GM19240 (cell line): ENCODE data around the gene PDE4D.
"Not testable (repeated sequence)": the region's sequence is repeated elsewhere in the genome, so short reads cannot be mapped to it uniquely, and the experiment has no call there.

Experiments used
- DNase-seq: peaks from one replicate; pipeline ENCODE4 v3.0.0; 2011; ENCODE audit warnings: low spot score; ENCODE audit not compliant: insufficient read length

PDE4D gene

DNA sequence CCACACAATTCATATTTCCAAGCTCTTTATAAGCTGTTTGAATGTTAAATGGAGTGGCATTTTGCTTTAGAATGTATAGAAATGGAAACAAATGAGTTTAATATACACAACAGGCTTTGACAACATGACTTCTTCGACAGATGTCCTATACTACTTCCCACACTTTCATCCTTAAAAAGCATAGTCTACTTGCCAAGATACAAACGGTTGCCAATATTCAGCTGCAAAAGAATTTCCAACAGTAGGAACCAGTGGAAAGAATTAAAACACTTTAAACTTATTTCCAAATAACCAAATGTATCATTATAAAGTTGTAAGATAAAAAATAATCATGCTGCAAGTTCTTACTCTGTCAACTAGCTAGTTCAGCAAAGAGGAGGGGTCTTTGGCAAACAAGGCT is 456.4 kb downstream of the PDE4D start:
- DNase-seq = no peak

DNA sequence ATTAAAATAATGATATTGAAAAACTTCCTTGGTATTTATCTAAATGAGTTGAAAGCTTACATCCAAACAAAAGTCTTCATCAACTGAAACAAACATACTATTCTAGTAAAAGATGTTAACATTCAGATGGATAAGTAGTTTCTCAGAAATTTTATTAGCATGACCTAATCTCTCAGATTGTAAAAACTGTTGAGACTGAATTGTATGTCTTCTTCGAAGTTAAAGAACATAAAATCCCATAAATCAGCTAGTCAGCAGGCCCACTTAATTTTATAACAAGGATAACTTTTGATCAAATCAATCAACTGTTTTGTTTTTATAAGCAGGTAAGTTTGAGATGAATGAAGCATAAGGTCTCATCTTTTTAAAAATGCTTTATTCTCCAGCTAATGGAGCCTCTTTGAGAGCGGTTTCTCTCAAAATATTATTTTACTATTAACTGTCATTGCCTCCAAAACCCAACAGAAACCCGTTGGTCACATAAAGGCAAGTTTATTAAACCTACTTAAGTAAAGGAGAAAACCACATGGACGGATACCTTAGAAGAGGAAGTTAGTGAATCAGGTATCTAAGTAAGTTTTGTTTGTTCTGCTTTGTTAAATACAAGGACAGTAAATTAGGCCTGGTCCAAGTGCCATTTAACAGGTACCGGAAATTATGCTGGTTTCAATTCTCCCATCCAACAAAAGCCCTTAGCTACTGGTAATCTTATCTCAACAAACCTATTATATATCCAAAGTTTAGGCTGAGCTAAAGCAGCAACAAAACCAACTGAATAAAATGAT is 457.0 kb downstream of the PDE4D start:
- DNase-seq = no peak

GRCh38 chr5:59433174-59433573 is 460.4 kb downstream of the PDE4D start:
- DNase-seq = no peak

DNA sequence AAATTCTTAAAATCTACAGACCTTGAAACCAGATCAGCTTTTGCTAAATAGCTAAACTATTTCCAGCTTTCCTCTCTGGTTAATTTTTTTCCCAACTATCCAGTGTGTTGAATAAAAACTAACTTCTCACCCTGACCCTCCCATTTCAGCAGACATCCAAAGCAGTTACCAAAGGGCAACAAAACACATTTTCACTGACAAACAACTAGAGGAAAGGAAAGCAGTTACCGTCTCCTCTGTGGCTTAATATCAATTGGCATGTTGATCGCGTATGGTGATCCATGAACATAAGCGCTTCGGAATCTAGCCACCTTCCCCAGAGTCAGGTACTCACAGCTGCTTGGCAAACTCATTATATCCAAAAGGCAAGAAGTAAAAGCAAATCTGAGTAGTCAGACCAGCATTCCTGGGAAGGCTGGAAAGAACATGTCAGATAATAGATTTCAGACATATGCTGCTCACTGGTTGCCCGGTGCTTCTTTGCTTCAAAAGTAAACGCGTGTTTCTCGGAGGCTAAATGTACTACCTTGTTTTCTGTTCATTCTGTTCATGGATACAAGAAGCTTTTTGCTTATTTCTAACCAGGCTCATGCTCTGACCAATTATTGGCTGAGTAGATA is 463.4 kb downstream of the PDE4D start:
- no peak for DNase-seq

GRCh38 chr5:59428391-59428790 is 465.1 kb downstream of the PDE4D start:
- DNase-seq = no peak

- DNase-seq = no peak
Measured at GRCh38 chr5:59424515-59424914, 469.0 kb downstream of the PDE4D start.

DNA sequence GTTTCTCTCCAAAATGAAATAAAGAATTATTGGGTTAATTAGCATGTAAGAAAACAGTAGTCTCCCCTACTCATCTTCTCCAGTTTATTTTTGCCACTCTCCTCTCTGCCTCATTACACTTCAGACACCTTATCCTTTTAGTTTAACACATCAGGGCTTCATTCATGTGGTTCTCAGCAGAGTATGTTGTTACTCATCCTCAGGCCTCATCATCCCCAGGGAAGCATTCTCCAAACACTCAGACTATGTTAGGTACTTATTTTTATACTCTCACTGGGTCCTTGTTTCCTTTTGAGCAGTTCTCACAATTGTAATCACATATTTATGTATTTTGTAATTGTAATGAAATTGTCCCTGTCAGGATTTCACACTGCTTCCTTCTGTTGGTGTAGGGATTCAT is 470.5 kb downstream of the PDE4D start:
- DNase-seq = no peak

GRCh38 chr5:59421986-59422941 is 471.3 kb downstream of the PDE4D start:
- DNase-seq = no peak

- DNase-seq = no peak
Measured at GRCh38 chr5:59420596-59420995, 472.9 kb downstream of the PDE4D start.

GRCh38 chr5:59418808-59419207 is 474.7 kb downstream of the PDE4D start:
- DNase-seq = no peak

DNA sequence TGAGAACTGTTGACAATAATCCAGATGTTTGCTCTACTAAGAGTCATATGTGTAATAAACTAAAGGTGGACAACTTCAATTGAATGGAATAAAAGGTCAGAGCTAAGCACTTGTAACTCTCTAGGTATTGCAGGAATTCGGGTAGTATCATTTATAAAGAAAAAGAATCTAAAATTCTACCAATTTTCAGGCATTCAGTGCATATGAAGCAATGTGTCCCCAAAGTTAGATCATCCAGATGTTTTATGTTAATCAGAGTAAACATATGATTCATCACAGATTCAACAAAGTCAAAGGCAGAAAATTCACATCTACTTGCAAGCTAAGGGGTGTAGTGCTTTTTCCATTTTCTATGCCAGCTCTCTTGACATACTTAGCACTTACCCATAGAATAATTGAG is 477.1 kb downstream of the PDE4D start:
- DNase-seq = no peak

GRCh38 chr5:59416026-59416425 is 477.5 kb downstream of the PDE4D start:
- no peak for DNase-seq

- no peak for DNase-seq
Measured at GRCh38 chr5:59412428-59412827, 481.1 kb downstream of the PDE4D start.

- DNase-seq = not testable (repeated sequence)
Measured at GRCh38 chr5:59408997-59409396, 484.5 kb downstream of the PDE4D start.

DNA sequence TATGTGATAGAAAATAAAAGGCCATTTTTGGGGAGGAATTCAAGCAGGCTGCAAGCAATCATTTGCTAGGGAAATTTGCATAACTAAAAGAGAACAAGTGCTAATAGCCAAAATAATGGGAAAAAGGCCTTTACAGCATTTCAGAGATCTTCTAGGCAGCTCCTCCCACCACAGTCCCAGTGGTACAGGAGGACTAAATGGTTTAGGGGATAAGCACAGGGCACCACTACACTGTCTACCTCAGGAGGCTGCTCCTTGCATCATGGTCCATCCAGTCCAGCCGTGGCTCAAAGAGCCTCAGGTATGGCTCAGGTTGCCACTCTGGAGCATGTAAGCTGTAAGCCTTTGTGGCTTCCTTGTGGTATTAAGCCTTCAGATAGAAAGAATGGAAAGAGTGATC is 485.6 kb downstream of the PDE4D start:
- no peak for DNase-seq

DNA sequence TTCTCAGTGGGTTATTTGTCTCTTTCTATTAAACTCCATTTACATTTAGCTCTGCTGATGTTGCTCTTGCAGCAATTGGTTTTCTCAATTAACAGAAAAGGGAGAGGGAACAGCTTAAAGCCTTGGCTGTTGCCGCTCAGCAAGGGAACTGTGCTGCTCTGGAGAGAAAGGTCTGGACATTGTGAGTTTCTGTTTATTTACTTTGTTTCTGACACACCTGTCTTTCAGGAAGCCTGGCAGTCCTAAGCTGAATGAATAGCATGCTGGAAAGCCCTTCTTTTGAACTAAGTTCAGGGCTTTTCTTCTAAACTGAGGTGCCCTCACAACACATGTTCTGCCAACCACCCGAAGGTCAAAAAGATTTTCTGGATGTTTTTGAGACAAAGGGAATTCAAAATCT is 491.9 kb downstream of the PDE4D start:
- DNase-seq = no peak

- DNase-seq = not testable (repeated sequence)
Measured at GRCh38 chr5:59394956-59395355, 498.6 kb downstream of the PDE4D start.

DNA sequence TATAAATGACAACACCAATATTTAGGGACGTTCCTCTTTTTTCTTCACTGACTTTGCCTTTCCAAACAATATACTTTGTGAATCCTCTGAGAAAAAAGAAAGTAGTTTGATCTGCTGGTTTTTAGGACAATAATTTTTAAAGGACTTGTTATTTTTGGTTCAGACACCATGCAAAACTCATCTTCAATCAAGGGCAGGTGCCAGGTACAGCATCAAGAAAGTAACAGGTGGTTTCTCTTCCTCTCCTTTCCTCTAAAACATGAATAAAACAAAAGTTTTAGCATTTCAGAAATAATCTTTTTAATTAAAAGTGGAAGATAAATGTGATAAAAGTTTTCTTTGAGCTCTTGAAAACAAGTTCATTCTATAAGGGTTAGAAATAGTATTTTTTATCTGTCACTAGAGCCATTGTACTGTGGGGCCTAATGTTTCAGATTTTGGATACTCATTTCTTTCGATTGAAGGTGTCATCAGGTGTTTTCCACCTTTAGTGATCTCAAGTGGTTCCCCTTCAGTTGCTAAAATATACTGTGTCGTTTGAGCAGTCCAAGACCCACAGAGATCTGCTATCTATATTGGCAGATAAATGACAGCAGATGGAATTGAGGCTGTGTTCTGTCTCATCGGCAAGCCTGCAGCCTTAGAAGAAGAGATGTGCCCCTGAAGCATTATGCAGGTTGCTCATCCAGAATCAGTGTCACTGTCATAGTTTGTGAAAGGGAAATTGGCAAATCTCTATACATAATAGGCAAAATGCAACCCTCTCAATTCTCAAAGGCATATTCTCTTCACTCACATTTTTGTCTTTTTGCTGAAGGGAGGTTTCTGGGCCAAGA is 499.7 kb downstream of the PDE4D start:
- DNase-seq = no peak

DNA sequence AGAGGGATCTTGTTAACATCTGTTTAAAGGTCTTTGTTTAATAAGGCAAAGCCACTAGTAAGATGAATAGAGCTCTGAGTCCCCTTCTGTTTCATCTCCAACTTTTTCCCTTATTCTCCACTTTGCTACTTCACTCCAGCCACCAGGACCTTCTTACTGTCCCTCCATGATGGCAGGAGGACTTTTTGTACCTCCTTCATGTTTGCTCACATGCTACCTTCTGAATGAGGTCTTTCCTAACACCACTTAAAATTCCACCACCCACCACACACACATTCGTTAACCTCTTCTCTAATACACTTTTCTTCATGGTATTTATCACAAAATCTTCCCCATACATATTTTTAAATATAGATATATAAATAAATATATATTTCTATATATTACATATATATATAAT is 501.9 kb downstream of the PDE4D start:
- no peak for DNase-seq

DNA sequence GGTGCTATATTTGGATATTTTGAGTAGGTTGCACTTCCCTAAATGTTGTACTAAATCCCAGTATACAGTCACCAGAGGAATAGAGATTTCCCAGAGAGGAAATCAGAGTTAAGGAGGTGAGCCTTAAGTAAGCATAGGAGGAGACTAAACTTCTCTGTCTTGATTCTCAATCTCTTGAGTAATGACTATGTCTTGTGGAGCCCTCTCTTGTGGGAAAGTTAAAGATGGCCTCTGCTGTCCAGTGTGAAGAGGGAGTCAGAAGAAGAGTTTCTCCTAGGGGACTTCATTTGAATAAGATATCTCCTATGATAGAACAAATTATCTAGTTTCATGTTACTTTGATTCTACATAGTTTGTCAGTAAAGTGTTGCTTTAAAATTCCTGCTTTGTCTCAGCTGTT is 502.5 kb downstream of the PDE4D start:
- no peak for DNase-seq

DNA sequence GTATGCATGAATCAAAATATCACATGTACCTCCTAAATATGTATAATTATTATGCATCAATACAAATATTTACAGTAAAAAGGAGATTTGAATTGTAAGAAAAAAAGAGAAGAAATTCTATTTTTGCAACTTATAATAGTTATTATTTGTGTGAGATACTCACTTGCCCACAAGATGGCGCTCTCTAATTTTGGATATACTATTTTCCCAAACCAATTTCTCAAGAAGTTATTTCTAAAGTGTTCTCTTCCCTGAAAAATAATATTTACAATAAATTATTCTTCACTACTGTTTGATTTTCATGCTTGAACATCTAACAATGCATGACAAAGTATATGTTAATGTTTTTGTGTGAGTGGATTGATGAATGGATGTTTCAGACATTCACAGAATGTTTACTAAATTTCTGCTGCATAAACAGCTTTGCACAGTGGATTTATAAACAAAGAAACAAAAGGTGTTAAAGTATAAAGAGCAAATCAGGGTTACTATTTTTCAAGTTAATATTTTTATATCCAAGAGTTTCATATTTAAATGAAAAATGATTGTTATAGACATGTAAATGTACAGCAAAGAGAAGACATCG is 503.4 kb downstream of the PDE4D start:
- no peak for DNase-seq
